Placental pericyte (primary cell): Measurements from ENCODE around the gene TWNK. TPM values are rescaled to one million over a fixed set of nuclear protein-coding genes. Genes with fewer than 3 reads are reported as not detected.

Source experiments
- small RNA-seq: library from RNA; depleted of rRNA; stranded (forward); fragments of <200 nt; gene quantifications from one replicate; pipeline ENCODE3, GENCODE V24; 2012; ENCODE audit warnings: low replicate concordance
- total RNA-seq: library from RNA; depleted of rRNA; stranded (reverse); fragments of >200 nt; gene quantifications from 2 replicates; pipeline ENCODE4 v1.2.3, GENCODE V29; 2012

TWNK gene
- total RNA-seq = 5.6 and 6.1 TPM in 2 replicates

GRCh38 chr10:100986952-100987684 is at the start of gene TWNK, which contains the start of gene MRPL43:
TWNK (plus strand) TSS chr10:100987543; CDS start chr10:100988211, 668 bp downstream.
MRPL43 (minus strand) TSS chr10:100987497; CDS start chr10:100987443, 54 bp downstream.

DNA sequence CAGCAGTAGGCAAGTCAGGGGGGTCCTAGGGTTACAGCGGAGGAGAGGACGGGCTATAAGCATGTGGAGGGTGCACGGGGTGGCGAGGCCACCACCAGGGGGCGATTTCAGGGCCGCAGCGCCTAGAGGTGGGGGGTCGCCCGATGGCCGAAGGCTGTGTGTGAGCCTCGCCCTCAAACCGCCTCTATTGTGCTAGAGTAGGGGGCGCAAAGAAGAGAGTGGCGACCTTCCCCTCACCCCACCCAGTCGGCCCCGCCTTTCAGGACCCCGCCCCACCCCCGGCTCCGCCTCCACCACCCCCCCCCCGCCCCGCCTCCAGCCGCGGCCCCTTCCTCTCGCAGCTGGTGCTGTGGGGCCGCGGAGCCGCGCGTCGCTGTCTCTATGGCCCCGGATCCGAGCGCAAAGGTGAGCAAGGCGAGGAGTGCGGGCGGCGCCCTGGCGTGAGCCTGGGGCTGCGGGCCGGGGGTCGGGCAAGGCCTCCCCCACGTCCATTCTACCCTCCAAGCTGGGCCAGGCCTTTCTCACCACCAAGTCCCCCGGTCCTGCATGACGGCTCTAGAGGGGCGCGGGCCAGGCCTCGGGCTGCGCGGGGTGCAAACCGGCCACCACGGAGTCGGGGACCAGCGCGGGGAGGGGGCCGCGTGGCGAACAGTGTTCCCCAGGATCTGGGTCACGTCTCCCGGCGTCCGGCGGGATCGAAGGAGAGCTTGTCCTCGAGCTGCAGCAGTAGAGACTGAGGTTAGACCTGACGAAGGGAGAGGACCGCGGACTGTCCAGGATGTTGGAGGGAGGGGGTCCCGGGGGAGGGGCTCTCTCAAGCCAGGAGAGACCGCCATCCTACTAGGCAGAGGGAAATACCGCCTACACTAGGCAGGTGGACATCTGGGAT is 17.9 kb upstream of the TWNK start, which contains the start of gene SEMA4G:
TSS of gene SEMA4G (plus strand) at position 318 of the 889 bp plus-strand sequence. CDS start 3,409 bp downstream, outside the sequence.

GRCh38 chr10:100999742-101000126 is 12.4 kb downstream of the TWNK start, which contains the start of gene LZTS2:
LZTS2 (plus strand) TSS chr10:100999808; CDS start chr10:101002539, 2,731 bp downstream.

DNA sequence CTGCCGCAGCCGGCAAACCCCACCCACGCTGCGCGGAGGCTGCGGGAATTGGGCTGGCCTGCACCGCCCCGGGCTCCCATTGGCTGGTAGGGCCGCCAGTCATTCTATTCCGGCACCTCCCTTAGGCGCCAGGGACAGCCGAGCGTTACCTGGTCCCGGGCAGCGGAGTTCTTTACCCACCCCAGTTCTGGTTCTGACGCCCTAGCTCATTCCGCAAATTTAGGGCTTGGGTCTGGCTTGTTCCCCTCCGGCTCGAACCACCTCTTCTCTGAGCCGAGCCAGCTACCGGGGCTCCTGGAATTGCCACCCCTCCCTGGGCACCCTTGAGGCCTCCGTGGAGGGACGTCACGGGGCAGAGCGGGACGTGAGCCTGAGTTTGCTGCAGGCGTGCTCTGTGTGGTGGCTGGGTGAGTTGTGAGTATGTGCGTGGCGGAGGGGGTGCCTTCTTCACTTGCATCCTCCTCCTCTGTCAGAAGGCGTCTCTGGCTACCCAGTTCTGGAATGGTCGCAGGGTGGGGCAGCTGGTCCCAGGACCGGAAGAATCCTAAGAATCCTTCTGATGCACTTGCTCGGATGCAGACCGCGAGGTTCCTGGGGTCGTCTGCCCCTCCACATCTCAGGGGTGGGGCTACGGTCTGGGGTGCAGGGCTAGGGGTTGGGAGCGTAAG is 43.9 kb downstream of the TWNK start, which contains the start of the genes PDZD7 and SFXN3:
TSS of gene PDZD7 (minus strand) at position 2 of the 668 bp plus-strand sequence. CDS start 910 bp downstream, outside the sequence.
TSS of gene SFXN3 (plus strand) at position 107 of the 668 bp plus-strand sequence. CDS start 3,461 bp downstream, outside the sequence.

Small RNAs within 50 kb of the gene (small RNA-seq; reads per million reads assigned to genes)
- not detected for gene MIR608

Other genes starting within 250 kb of the TWNK start
- not detected in 2 replicates for gene PAX2, start 242.0 kb upstream of the TWNK start, total RNA-seq
- 26.7 and 52.3 TPM in 2 replicates for gene SLF2, start 74.6 kb upstream of the TWNK start, total RNA-seq
- gene SEMA4G, start 18.0 kb upstream of the TWNK start, total RNA-seq = 0.66 and 1.0 TPM in 2 replicates
- gene MRPL43, start within 50 bp of the TWNK start, total RNA-seq = 53.2 and 66.9 TPM in 2 replicates
- 77.5 and 91.2 TPM in 2 replicates for gene LZTS2, start 12.3 kb downstream of the TWNK start, total RNA-seq
- 0.22 and 0.57 TPM in 2 replicates for gene PDZD7, start 43.6 kb downstream of the TWNK start, total RNA-seq
- gene SFXN3, start 43.7 kb downstream of the TWNK start, total RNA-seq = 67.0 and 145 TPM in 2 replicates
- 7.9 and 12.2 TPM in 2 replicates for gene KAZALD1, start 74.4 kb downstream of the TWNK start, total RNA-seq
- not detected in 2 replicates for gene TLX1, start 143.8 kb downstream of the TWNK start, total RNA-seq
- gene LBX1, start 241.9 kb downstream of the TWNK start, total RNA-seq = not detected in 2 replicates